ENCODE data around the gene MKNK2.

DNA sequence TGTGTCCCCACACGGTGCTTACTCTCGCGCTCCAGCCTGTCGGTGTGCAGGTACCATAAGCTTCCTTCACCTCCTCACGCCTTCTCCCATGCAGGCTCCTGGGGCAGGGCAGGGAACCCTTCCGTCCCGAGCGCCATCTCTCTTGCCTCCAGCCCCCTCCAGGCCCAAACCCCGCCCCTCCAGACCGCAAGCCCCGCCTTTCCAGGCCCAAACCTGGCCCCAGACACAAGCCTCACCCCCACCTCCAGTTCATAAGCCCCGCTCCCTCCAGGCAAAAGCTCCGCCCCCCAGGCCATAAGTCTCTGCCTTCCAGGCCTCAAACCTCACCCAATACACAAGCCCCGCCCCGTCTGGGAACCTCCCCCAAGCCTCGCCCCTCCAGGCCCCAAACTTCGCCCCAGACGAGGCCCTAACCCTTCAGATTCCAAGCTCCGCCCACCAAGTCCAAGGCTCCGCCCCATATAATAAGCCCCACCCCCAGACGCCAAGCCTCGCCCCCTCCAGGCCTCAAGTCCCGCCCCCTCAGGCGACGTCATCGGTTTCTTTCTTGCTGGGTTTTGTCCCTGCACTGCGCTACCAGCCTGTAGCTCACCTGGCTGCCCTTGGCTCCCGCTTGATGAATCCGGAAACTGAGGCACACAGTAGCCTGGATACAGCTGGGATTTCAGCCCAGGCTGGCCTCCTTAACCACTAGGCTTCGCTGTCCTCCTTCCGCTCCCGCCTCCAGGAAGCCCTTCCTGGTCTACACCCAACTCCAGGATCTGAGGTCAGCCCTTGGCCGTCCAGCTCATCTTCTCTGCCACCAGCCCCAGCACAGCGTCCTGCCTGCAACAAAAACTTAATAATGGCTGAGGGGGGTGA, 16.1 kb downstream of the MKNK2 start:
- TF ChIP-seq TARDBP (IDR thresholded peaks at IDR 0.05) (no peak), BHLHE40 (IDR thresholded peaks at IDR 0.05; ENCODE audit: borderline replicate concordance) (no peak), NFRKB (IDR thresholded peaks at IDR 0.05) (no peak), FOXM1 (IDR thresholded peaks at IDR 0.05; ENCODE audit: borderline replicate concordance) (no peak), SP1 (IDR thresholded peaks at IDR 0.05) (0 out of 2 replicates have a peak, but pooled peaks have one; percentile 42), ZNF384 (IDR thresholded peaks at IDR 0.05) (no peak), SUZ12 (IDR thresholded peaks at IDR 0.05) (no peak), ARNT (IDR thresholded peaks at IDR 0.05) (no peak), ELF4 (IDR thresholded peaks at IDR 0.05) (no peak), LEF1 (IDR thresholded peaks at IDR 0.05; ENCODE audit: borderline replicate concordance) (no peak), CTBP1 (IDR thresholded peaks at IDR 0.05; ENCODE audit: borderline replicate concordance) (no peak)
